CD4-positive, alpha-beta T cell (primary cell): ENCODE results near the gene RHNO1. TPM values are rescaled to one million over a fixed set of nuclear protein-coding genes. Genes with fewer than 3 reads are reported as not detected.
A peak's percentile ranks its signal among the peaks of the same experiment; 100 is the strongest.

Experiments
- ATAC-seq: fragments of 200-7000 bp; cut with Tn5 transposase; one replicate; pipeline ENCODE4 v1.10.0; 2022; ENCODE audit warnings: mild to moderate bottlenecking; ENCODE audit not compliant: poor library complexity
- CTCF ChIA-PET: fragments of 350-600 bp; sonication (Branson Sonifier 250); formaldehyde crosslinking; loops from one replicate; lab custom pipeline; 2021; ENCODE audit warnings: antibody characterized with exemption, inconsistent platforms; lab: Charles Lee
- POLR2A ChIA-PET: fragments of 350-600 bp; sonication (Branson Sonifier 250); formaldehyde crosslinking; loops from one replicate; lab custom pipeline; 2021; ENCODE audit warnings: antibody characterized with exemption, inconsistent platforms; lab: Charles Lee
- DNase-seq, 14 experiments: peaks; one replicate each; pipeline ENCODE4 v3.0.0-alpha.2; 2013 to 2020; ENCODE audit warnings: mixed read lengths in 2 of 14
- H3K27ac ChIP-seq, 2 donors: one replicate each; pipeline versions ENCODE4 v1.5.1 to v1.7.0; 2013; ENCODE audit warnings: low read length in 2 of 2, low read depth in 1 of 2, mild to moderate bottlenecking in 1 of 2
- H3K27me3 ChIP-seq, 2 experiments: 1 replicate in 1 of 2; 2 replicates in 1 of 2; pipeline versions ENCODE4 v1.6.1 to v1.7.0; 2013; ENCODE audit warnings: low read length in 2 of 2, control low read depth in 1 of 2, mild to moderate bottlenecking in 1 of 2, moderate library complexity in 1 of 2; ENCODE audit not compliant: insufficient read depth in 2 of 2, control insufficient read depth in 1 of 2
- H3K36me3 ChIP-seq: one replicate; pipeline ENCODE4 v1.6.1; 2013; ENCODE audit warnings: low read length, control low read depth; ENCODE audit not compliant: insufficient read depth
- H3K4me1 ChIP-seq: one replicate; pipeline ENCODE4 v1.6.1; 2013; ENCODE audit warnings: low read length, control low read depth; ENCODE audit not compliant: insufficient read depth
- H3K4me3 ChIP-seq: one replicate; pipeline ENCODE4 v1.5.1; 2013; ENCODE audit warnings: mild to moderate bottlenecking, low read length, moderate library complexity
- H3K9me3 ChIP-seq, 2 experiments: 1 replicate in 1 of 2; 2 replicates in 1 of 2; pipeline versions ENCODE4 v1.6.1 to v1.7.0; 2013; ENCODE audit warnings: low read length in 2 of 2, mild to moderate bottlenecking in 2 of 2, control low read depth in 1 of 2, moderate library complexity in 1 of 2; ENCODE audit not compliant: control insufficient read depth in 1 of 2, insufficient read depth in 1 of 2
- H3K27ac Mint-ChIP-seq: one replicate; pipeline ENCODE4 v1.8.0; 2020; ENCODE audit warnings: mixed read lengths
- H3K27me3 Mint-ChIP-seq: one replicate; pipeline ENCODE4 v1.8.0; 2021; ENCODE audit warnings: mixed read lengths
- H3K36me3 Mint-ChIP-seq: one replicate; pipeline ENCODE4 v1.8.0; 2021; ENCODE audit warnings: low read depth, mixed read lengths
- H3K4me1 Mint-ChIP-seq: one replicate; pipeline ENCODE4 v1.8.0; 2021; ENCODE audit warnings: low read depth, mixed read lengths
- H3K4me3 Mint-ChIP-seq: one replicate; pipeline ENCODE4 v1.8.0; 2020; ENCODE audit warnings: mild to moderate bottlenecking, mixed read lengths
- H3K9me3 Mint-ChIP-seq: one replicate; pipeline ENCODE4 v1.8.0; 2020; ENCODE audit warnings: mixed read lengths
- intact Hi-C, 2 experiments: fragments of 100-400 bp; cut with DNase I in 1 of 2; cut with micrococcal nuclease in 1 of 2; formaldehyde crosslinking; loops; one replicate each; pipeline versions ENCODE4 v1.15.1 to v1.9.0; 2023 to 2025; cut with DNase I, micrococcal nuclease
- total RNA-seq, 174 experiments: library from RNA in 2 of 174; stranded (reverse) in 2 of 174; gene quantifications; one replicate each; pipeline ENCODE4 v1.2.3 and lab custom pipeline; 2021 to 2026
- TF ChIP-seq, protein P1 (sequence below): fragments of 200-600 bp; IDR thresholded peaks from one replicate; pipeline ENCODE4 v1.8.0; 2022; ENCODE audit warnings: antibody characterized with exemption, mild to moderate bottlenecking

Gene RHNO1
- total RNA-seq, 2 experiments from 2014 or later: 26.5 to 31.3 TPM

DNA sequence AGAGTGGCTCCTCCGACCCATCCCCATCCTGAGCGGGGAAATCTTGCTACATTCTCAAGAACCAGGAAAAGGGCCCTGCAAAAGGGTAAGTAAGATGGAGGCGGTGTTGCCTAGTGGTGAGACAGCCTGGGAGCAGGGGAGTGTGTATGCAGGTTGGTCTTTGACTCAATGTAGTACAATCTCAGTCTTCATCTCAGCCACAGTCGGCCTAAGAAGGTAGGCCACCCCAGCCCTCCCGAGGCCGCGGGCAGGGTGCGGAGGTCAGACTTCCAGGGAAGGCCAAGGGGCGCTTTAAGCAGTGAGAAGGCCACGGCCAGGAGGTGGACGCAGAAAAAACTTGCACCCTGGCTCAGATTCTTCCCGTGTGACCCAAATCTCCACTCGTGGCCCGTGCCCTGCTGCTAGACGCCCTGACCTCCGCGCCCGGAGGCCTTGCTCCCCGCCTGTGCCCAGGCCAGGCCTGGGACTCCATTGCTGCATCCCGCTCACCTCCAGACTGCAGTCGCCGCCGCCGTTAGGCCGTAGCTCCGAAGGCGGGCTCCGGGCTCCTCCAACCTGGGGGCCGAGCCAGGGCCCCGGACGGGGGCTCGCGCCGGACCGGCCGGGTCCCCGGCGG lies 484 bp upstream of the RHNO1 start:
- H3K36me3 ChIP-seq: peaks cover 5% of the 10 kb centered on the region
- H3K4me1 ChIP-seq: peaks cover 37% of the 10 kb centered on the region
- Mint-ChIP-seq H3K27me3 (no peaks in the 10 kb centered on the region), H3K36me3 (peaks cover 25% of the 10 kb centered on the region), H3K9me3 (no peaks in the 10 kb centered on the region), H3K27ac (peak overlapping the region; percentile 99), H3K4me3 (peak overlapping the region; percentile 90), H3K4me1 (peaks cover 30% of the 10 kb centered on the region)
- TF ChIP-seq, protein P1, sequence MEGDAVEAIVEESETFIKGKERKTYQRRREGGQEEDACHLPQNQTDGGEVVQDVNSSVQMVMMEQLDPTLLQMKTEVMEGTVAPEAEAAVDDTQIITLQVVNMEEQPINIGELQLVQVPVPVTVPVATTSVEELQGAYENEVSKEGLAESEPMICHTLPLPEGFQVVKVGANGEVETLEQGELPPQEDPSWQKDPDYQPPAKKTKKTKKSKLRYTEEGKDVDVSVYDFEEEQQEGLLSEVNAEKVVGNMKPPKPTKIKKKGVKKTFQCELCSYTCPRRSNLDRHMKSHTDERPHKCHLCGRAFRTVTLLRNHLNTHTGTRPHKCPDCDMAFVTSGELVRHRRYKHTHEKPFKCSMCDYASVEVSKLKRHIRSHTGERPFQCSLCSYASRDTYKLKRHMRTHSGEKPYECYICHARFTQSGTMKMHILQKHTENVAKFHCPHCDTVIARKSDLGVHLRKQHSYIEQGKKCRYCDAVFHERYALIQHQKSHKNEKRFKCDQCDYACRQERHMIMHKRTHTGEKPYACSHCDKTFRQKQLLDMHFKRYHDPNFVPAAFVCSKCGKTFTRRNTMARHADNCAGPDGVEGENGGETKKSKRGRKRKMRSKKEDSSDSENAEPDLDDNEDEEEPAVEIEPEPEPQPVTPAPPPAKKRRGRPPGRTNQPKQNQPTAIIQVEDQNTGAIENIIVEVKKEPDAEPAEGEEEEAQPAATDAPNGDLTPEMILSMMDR: no peak
- H3K9me3 ChIP-seq: no peaks in the 10 kb centered on the region
- H3K27me3 ChIP-seq: no peaks in the 10 kb centered on the region
- DNase-seq (peak in 2 of 14 experiments; percentile 25 to 40), ATAC-seq (no peak)
- CTCF ChIA-PET: no interaction called here
- intact Hi-C loops: loop anchor here in 1 of 2 experiments (1.0 to 5.0 kb wide), 4 partner anchors 14 to 201 kb away; partner anchors contain the start of genes FKBP4, ITFG2, TSPAN9 and TULP3
- POLR2A ChIA-PET: interaction anchor here (0.6 to 5.0 kb wide), 7 partner anchors 12 to 186 kb away, joined by 3 to 77 read pairs (median 5); partner anchors contain the start of genes FKBP4 and TULP3
- H3K27ac ChIP-seq: no peak overlapping the region
- peak overlapping the region; percentile 80 for H3K4me3 ChIP-seq

GRCh38 chr12:2877953-2878732 lies 1.1 kb downstream of the RHNO1 start:
- peak overlapping the region; percentile 99 for H3K27ac Mint-ChIP-seq
- ATAC-seq: no peak
- peaks cover 5% of the 10 kb centered on the region for H3K36me3 ChIP-seq
- no peaks in the 10 kb centered on the region for H3K27me3 ChIP-seq
- intact Hi-C loops: loop anchor here in 1 of 2 experiments (1.0 to 5.0 kb wide), 4 partner anchors 12 to 199 kb away; partner anchors contain the start of genes FKBP4, ITFG2, TSPAN9 and TULP3
- peak overlapping the region; percentile 81 to 86 for H3K27ac ChIP-seq
- H3K36me3 Mint-ChIP-seq: peaks cover 25% of the 10 kb centered on the region
- H3K4me3 ChIP-seq: peak overlapping the region; percentile 80
- peak in 4 of 14 experiments; percentile 6 to 36 (median 20) for DNase-seq
- TF ChIP-seq, protein P1: no peak
- no peaks in the 10 kb centered on the region for H3K27me3 Mint-ChIP-seq
- H3K9me3 Mint-ChIP-seq: no peaks in the 10 kb centered on the region
- POLR2A ChIA-PET: interaction anchor here (0.9 to 5.0 kb wide), 6 partner anchors 10 to 1771 kb away, joined by 3 to 77 read pairs (median 5); partner anchors contain the start of genes AKAP3, FKBP4, NDUFA9 and TULP3
- H3K4me3 Mint-ChIP-seq: peak overlapping the region; percentile 97
- CTCF ChIA-PET: interaction anchor here (0.8 to 1.0 kb wide), 3 partner anchors 10 to 12 kb away, joined by 3 read pairs; partner anchors contain the start of gene TULP3
- no peaks in the 10 kb centered on the region for H3K9me3 ChIP-seq
- H3K4me1 Mint-ChIP-seq: peaks cover 30% of the 10 kb centered on the region
- peaks cover 39% of the 10 kb centered on the region for H3K4me1 ChIP-seq

GRCh38 chr12:2879853-2880252 lies 2.8 kb downstream of the RHNO1 start:
- Mint-ChIP-seq H3K4me3 (no peak overlapping the region), H3K4me1 (peaks cover 35% of the 10 kb centered on the region), H3K27ac (peak overlapping the region; percentile 59), H3K36me3 (peaks cover 31% of the 10 kb centered on the region), H3K27me3 (no peaks in the 10 kb centered on the region), H3K9me3 (no peaks in the 10 kb centered on the region)
- H3K9me3 ChIP-seq: no peaks in the 10 kb centered on the region
- H3K4me3 ChIP-seq: no peak overlapping the region
- ATAC-seq: no peak
- intact Hi-C loops: loop anchor here in 1 of 2 experiments (5.0 kb wide), 2 partner anchors 88 to 197 kb away; partner anchors contain the start of genes FKBP4 and TSPAN9
- no peak overlapping the region for H3K27ac ChIP-seq
- POLR2A ChIA-PET: interaction anchor here (5.0 kb wide), 1 partner anchor 9 kb away, joined by 77 read pairs; the partner anchor contains the start of gene TULP3
- no peak for DNase-seq
- peaks cover 5% of the 10 kb centered on the region for H3K36me3 ChIP-seq
- H3K27me3 ChIP-seq: no peaks in the 10 kb centered on the region
- TF ChIP-seq, protein P1: no peak
- CTCF ChIA-PET: no interaction called here
- H3K4me1 ChIP-seq: peaks cover 39% of the 10 kb centered on the region
